GM18951 (cell line): ENCODE measurements around the gene TRERF1.
"Not testable (repeated sequence)": the region's sequence is repeated elsewhere in the genome, so short reads cannot be mapped to it uniquely, and the experiment has no call there.

Experiments
- POLR2A ChIP-seq: IDR thresholded peaks from 4 replicates; pipeline ENCODE4 v1.6.1; 2011; ENCODE audit warnings: mild to moderate bottlenecking; ENCODE audit not compliant: insufficient read length, insufficient read depth; ENCODE audit errors: extremely low read depth
- in situ Hi-C: fragments of 300-500 bp; cut with MboI; formaldehyde crosslinking; loops from one replicate; pipeline ENCODE4 v1.12.0; 2022; ENCODE audit warnings: low sequenced_read_pairs, mixed read lengths, inconsistent platforms; ENCODE audit not compliant: unreplicated experiment

Gene TRERF1

GRCh38 chr6:42226161-42226611 lies 225.5 kb downstream of the TRERF1 start:
- in situ Hi-C loops: no loop called here
- no peak for TF ChIP-seq POLR2A

DNA sequence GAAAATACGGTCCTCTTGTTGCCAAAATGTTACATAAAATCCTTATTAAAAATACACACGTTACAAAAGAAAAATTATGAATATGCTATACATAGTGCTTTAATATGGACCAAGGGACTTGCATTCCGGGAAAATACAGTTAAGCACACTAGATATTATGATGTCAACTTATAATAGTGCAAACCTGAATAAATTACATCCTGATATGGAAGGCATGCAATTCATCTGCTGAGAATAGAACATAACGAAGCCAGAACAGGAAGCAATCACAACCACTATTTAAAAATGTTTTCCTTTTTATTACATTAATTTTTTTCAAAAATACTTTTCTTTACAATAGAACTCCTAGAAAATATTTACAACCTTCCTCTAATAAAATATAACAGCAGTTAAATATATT lies 226.3 kb downstream of the TRERF1 start:
- in situ Hi-C loops: no loop called here
- no peak for TF ChIP-seq POLR2A

- in situ Hi-C loops: no loop called here
- no peak for TF ChIP-seq POLR2A
Observed at GRCh38 chr6:42225029-42225339, 226.7 kb downstream of the TRERF1 start.

- TF ChIP-seq POLR2A: no peak
- in situ Hi-C loops: no loop called here
Observed at GRCh38 chr6:42224222-42225028, 227.3 kb downstream of the TRERF1 start.

GRCh38 chr6:42222448-42222847 lies 229.3 kb downstream of the TRERF1 start:
- in situ Hi-C loops: no loop called here
- no peak for TF ChIP-seq POLR2A

- in situ Hi-C loops: no loop called here
- no peak for TF ChIP-seq POLR2A
Observed at GRCh38 chr6:42221546-42221945, 230.2 kb downstream of the TRERF1 start.

GRCh38 chr6:42220807-42221206 lies 230.9 kb downstream of the TRERF1 start:
- in situ Hi-C loops: no loop called here
- TF ChIP-seq POLR2A: no peak

DNA sequence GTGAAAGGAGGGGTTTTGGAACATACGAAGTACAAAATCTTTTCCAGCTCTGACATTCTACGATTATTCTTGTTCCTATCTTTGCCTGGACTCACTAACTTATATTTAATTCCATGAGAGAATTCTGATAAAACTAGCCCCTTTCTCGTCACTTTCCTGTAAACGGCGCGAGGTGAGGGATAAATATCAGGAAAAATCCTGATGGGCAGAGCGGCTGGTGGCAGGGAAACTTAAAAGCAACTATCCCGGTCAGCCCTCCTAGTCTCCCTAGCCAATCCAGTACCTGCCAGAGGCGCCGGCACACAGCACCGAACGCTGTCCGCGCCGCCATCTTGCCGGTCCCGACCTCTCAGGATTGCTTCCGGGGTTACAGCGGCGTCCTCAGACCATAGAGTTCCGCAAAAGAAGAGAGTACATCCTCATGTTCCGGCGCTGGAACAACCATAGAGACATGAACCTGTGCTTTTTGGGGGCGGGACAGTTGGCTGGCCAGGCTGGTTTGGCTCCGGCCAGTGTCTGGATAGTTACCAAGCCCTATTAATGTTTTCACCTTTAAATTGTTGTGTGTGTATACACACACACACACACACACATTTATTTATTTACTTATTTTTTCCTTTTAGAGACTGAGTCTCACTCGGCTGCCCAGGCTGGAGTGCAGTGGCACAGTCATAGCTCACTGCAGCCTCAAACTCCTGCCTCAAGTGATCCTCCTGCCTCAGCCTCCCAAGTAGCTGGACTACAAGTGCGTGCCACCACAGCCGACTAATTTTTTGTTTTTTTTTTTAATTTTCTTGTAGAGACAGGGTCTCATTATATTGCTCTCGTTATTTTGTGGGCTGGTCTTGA lies 234.0 kb downstream of the TRERF1 start, which contains the start of gene MRPS10:
TSS of gene MRPS10 (minus strand) at position 343 of the 849 bp plus-strand sequence. CDS start at position 331, 12 bp downstream.
- in situ Hi-C loops: no loop called here

GRCh38 chr6:42217157-42217518 lies 234.6 kb downstream of the TRERF1 start:
- in situ Hi-C loops: no loop called here
- TF ChIP-seq POLR2A: no peak

More for the DNA sequence above, 234.0 kb downstream of the TRERF1 start, which contains the start of gene MRPS10:
- peak; percentile 93 for TF ChIP-seq POLR2A

DNA sequence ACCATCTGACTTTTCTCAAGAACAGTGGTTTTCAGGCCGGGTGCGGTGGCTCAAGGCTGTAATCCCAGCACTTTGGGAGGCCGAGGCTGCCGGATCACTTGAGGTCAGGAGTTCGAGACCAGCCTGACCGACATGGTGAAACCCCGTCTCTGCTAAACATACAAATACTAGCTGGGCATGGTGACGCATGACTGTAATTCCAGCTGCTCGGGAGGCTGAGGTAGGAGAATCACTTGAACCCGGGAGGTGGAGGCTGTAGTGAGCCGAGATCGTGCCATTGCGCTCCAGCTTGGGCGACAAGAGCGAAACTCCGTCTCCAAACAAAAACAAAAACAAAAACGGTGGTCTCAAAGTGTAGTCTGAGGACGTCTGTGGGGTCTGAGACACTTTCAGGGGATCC lies 235.2 kb downstream of the TRERF1 start:
- in situ Hi-C loops: not testable (repeated sequence)

GRCh38 chr6:42212442-42212841 lies 239.3 kb downstream of the TRERF1 start:
- in situ Hi-C loops: no loop called here
- no peak for TF ChIP-seq POLR2A

DNA sequence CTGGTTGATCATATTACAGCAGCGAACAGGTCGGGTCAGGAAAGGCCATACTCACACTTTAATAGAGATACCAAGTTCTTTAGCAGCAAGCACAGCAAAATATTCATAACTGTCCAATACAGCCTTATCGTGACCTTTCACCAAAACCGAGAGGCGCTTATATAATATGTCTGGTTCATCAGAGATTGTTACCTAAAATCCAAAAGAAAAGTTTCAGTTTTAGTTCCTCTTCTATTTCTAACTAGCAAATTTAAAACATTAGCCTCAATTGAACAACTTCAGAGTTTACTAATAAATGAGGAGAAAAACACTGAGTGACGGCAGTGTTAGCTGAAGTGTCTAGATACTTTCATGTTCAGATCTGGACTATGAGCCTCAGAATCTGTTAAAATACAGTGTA lies 240.0 kb downstream of the TRERF1 start:
- in situ Hi-C loops: no loop called here
- TF ChIP-seq POLR2A: no peak

- in situ Hi-C loops: no loop called here
- no peak for TF ChIP-seq POLR2A
Observed at GRCh38 chr6:42210551-42210950, 241.2 kb downstream of the TRERF1 start.

- in situ Hi-C loops: not testable (repeated sequence)
Observed at GRCh38 chr6:42207559-42207958, 244.2 kb downstream of the TRERF1 start.

GRCh38 chr6:42204768-42205282 lies 246.9 kb downstream of the TRERF1 start:
- in situ Hi-C loops: no loop called here
- no peak for TF ChIP-seq POLR2A
